Activated T-cell treated with anti-CD3 and anti-CD28 coated beads for 1 hour (primary cell): ENCODE measurements around the gene CCDC9.
"Not testable (repeated sequence)": the region's sequence is repeated elsewhere in the genome, so short reads cannot be mapped to it uniquely, and the experiment has no call there.

Experiments
- DNase-seq: peaks from one replicate; pipeline ENCODE4 v3.0.0-alpha.2; 2020; ENCODE audit warnings: low read depth

The CCDC9 gene

DNA sequence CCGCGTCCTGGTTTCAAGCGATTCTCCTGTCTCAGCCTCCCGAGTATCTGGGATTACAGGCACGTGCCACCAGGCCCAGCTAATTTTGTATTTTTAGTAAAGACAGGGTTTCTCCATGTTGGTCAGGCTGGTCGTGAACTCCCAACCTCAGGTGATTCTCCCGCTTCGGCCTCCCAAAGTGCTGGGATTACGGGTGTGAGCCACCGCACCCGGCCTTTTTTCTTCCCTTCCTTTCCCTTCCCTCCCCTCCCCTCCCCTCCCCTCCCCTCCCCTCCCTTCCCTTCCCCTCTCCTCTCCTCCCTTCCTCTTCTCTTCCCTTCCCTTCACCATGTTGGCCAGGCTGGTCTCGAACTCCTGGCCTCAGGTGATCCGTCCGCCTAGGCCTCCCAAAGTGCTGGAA is 44.5 kb downstream of the CCDC9 start:
- DNase-seq: not testable (repeated sequence)

DNA sequence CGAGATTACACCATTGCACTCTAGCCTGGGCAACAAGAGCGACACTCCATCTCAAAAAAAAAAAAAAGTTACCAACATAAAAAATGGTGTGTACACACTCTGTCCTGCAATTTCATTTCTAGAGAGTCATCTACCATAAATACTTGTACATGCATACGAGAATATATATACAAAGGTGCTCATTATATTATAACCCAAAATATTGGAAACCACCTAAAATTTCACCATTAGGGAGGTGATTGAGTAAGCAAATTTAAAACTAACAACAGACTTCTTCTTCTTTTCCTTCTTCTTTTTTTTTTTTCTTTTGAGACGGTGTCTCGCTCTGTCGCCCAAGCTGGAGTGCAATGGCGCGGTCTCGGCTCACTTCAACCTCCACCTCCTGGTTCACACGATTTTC is 45.9 kb downstream of the CCDC9 start:
- no peak for DNase-seq

- no peak for DNase-seq
These were observed 47.6 kb downstream of the CCDC9 start for GRCh38 chr19:47303966-47304365.

DNA sequence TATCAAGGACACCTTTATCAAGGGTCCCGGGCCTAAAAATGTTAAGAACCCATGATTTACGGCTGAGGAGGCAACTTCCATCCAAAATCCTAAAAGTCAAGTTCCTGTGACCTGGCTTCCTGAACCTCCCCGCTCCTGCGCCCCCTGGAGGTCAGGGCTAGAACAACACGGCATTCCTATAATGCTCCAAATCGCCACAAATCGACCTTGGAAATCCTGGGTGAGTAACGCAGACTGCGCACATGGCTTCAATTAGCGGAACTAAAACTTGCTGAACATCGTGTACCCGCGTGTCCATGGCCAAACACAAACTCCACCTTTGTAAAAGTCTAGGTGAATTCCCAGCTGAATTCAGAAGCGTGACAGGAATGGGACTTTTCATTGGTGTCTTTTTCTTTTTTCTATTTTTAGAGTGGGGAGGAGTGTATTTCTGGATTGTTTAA is 49.0 kb downstream of the CCDC9 start:
- peak; percentile 50 for DNase-seq

DNA sequence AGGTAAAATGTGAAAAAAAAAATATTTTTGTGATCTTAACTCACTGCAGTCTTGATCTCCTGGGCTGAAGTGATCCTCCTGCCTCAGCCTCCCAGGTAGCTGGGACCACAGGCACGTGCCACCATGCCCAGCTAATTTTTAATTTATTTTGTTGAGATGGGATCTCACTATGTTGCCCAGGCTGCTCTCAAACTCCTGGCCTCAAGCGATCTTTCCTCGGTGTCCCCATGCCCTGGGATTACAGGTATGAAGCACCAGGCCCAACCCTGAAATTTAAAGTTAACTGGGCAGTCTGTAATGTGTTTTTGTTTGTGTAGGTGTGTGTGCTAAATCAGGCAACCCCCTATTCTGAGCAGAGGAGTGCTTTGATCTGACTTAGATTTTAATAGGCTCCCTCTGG is 50.0 kb downstream of the CCDC9 start:
- no peak for DNase-seq

GRCh38 chr19:47309038-47309437 is 52.7 kb downstream of the CCDC9 start:
- no peak for DNase-seq

GRCh38 chr19:47309608-47310007 is 53.3 kb downstream of the CCDC9 start, which contains the start of gene C5AR1:
Gene C5AR1 (plus strand): TSS chr19:47309861. CDS start chr19:47309896, 35 bp downstream.
- DNase-seq: no peak

GRCh38 chr19:47310323-47310722 is 54.0 kb downstream of the CCDC9 start:
- no peak for DNase-seq

DNA sequence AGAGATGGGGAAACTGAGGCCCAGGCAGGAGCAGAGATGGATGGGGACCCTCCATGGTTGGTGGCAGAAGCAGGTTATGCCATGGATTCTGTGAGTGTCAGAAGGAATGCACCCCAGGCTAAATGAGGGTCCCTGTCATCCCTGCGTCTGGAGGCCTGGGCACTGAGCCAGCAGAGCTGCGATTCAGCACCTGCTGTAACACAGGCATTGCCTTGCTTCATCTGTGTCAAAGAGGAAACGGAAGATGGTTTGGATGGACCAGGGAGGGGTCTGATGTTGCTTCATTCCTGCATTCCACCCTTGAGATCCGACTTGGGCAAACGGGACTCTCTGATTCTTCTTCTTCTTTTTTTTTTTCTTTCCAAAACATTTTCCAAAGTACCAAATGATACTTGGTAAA is 54.5 kb downstream of the CCDC9 start:
- no peak for DNase-seq

- no peak for DNase-seq
These were observed 56.2 kb downstream of the CCDC9 start for GRCh38 chr19:47312366-47313006.

- DNase-seq: no peak
These were observed 57.5 kb downstream of the CCDC9 start for GRCh38 chr19:47313754-47314295.

- no peak for DNase-seq
These were observed 58.9 kb downstream of the CCDC9 start for GRCh38 chr19:47315125-47315821.

DNA sequence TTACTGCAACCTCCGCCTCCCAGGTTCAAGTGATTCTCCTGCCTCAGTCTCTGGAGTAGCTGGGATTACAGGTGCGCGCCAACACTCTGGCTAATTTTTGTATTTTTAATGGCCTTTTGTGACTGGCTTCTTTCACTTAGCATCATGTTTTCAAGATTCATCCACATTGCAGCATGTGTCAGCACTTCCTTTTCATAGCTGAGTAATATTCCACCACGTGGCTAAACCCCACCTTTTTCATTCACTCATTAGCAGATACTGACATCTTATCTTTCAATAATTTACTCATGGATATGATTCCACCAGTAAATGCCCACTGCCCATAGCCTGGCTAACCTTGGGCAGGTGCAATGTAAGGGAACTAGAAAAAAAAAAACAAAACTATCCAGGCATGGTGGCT is 60.2 kb downstream of the CCDC9 start:
- no peak for DNase-seq

GRCh38 chr19:47319923-47320871 is 63.9 kb downstream of the CCDC9 start:
- DNase-seq: no peak
